Left cardiac atrium (tissue), 4 donors: ENCODE measurements around the gene PNCK. TPM values are rescaled to one million over a fixed set of nuclear protein-coding genes. Genes with fewer than 3 reads are reported as not detected.
A peak's percentile ranks its signal among the peaks of the same experiment; 100 is the strongest.

Experiments used
- ATAC-seq, 2 donors: fragments of 200-7000 bp; cut with Tn5 transposase; one replicate each; pipeline ENCODE4 v1.9.1; 2020; ENCODE audit warnings: mild to moderate bottlenecking in 2 of 2, moderate library complexity in 2 of 2
- DNase-seq: peaks from one replicate; pipeline ENCODE4 v3.0.0-alpha.2; 2020
- intact Hi-C, 2 donors: fragments of 100-400 bp; cut with DNase I; formaldehyde crosslinking; loops; one replicate each; pipeline versions ENCODE4 v1.14.1 to v1.15.1; 2022 to 2023
- total RNA-seq, 2 donors: library from RNA; stranded (reverse); fragmentation: NEBNext Ultra II Directional; extraction: Animal tissue kit (Norgen Biotek cat#: 25700); gene quantifications; one replicate each; pipeline ENCODE4 v1.2.1, GENCODE V29; 2021
- donor health status: DM: no; HTN: yes; CAD: no.
- donor health status: DM: no; HTN: yes; CAD: no; lungs with severe emphysema.
- donor health status: DM: yes; HTN: yes; CAD: no.
- donor health status: Dilated cardiomyopathy.

The PNCK gene
- total RNA-seq, 2 donors from 2014 or later: 9.7 to 14.6 TPM

- ATAC-seq (no peak), DNase-seq (no peak)
- intact Hi-C loops: no loop called here
Measured at GRCh38 chrX:153638041-153638371, 35.6 kb downstream of the PNCK start.

- no peak for DNase-seq
- intact Hi-C loops: no loop called here
- ATAC-seq: no peak
Measured at GRCh38 chrX:153637121-153638040, 36.2 kb downstream of the PNCK start.

GRCh38 chrX:153636716-153637115, 36.9 kb downstream of the PNCK start:
- DNase-seq (no peak), ATAC-seq (no peak)
- intact Hi-C loops: no loop called here

GRCh38 chrX:153635788-153636668, 37.6 kb downstream of the PNCK start:
- ATAC-seq (peak in 1 of 2 donors; percentile 12), DNase-seq (no peak)
- intact Hi-C loops: no loop called here

- intact Hi-C loops: no loop called here
- no peak for ATAC-seq
- no peak for DNase-seq
Measured at GRCh38 chrX:153635388-153635787, 38.2 kb downstream of the PNCK start.

- intact Hi-C loops: no loop called here
- DNase-seq: no peak
- peak in 1 of 2 donors; percentile 56 for ATAC-seq
Measured at GRCh38 chrX:153634832-153635231, 38.8 kb downstream of the PNCK start.

GRCh38 chrX:153634236-153634635, 39.4 kb downstream of the PNCK start:
- no peak for DNase-seq
- intact Hi-C loops: no loop called here
- no peak for ATAC-seq

GRCh38 chrX:153633607-153634180, 39.9 kb downstream of the PNCK start:
- intact Hi-C loops: no loop called here
- DNase-seq (no peak), ATAC-seq (no peak)

GRCh38 chrX:153633048-153633447, 40.6 kb downstream of the PNCK start:
- no peak for DNase-seq
- intact Hi-C loops: no loop called here

GRCh38 chrX:153632595-153632946, 41.0 kb downstream of the PNCK start:
- DNase-seq (no peak), ATAC-seq (no peak)
- intact Hi-C loops: no loop called here

More at GRCh38 chrX:153633048-153633447, 40.6 kb downstream of the PNCK start:
- no peak for ATAC-seq

GRCh38 chrX:153631907-153632594, 41.6 kb downstream of the PNCK start:
- ATAC-seq (no peak), DNase-seq (no peak)
- intact Hi-C loops: no loop called here

- no peak for ATAC-seq
- DNase-seq: no peak
- intact Hi-C loops: no loop called here
Measured at GRCh38 chrX:153631346-153631745, 42.3 kb downstream of the PNCK start.

- intact Hi-C loops: no loop called here
- ATAC-seq (no peak), DNase-seq (no peak)
Measured at GRCh38 chrX:153628665-153629064, 44.9 kb downstream of the PNCK start.

- DNase-seq: no peak
- no peak for ATAC-seq
- intact Hi-C loops: no loop called here
Measured at GRCh38 chrX:153628129-153628528, 45.5 kb downstream of the PNCK start.

- intact Hi-C loops: no loop called here
- no peak for DNase-seq
- no peak for ATAC-seq
Measured at GRCh38 chrX:153627675-153628111, 45.9 kb downstream of the PNCK start.

- intact Hi-C loops: no loop called here
- ATAC-seq (no peak), DNase-seq (no peak)
Measured at GRCh38 chrX:153626863-153627674, 46.5 kb downstream of the PNCK start.

- no peak for ATAC-seq
- DNase-seq: no peak
- intact Hi-C loops: no loop called here
Measured at GRCh38 chrX:153626025-153626633, 47.5 kb downstream of the PNCK start.
